H1 (cell line): ENCODE results near the gene NR3C1. TPM values are rescaled to one million over a fixed set of nuclear protein-coding genes. Genes with fewer than 3 reads are reported as not detected.
A peak's percentile ranks its signal among the peaks of the same experiment; 100 is the strongest.

Experiments used
- CTCF ChIA-PET: fragments of 300-600 bp; sonication (Branson Sonifier 250); formaldehyde crosslinking; loops from one replicate; lab custom pipeline; 2021; ENCODE audit not compliant: partially characterized antibody; lab: Charles Lee
- POLR2A ChIA-PET: fragments of 300-600 bp; sonication (Branson Sonifier 250); formaldehyde crosslinking; loops from one replicate; lab custom pipeline; 2021; ENCODE audit warnings: inconsistent platforms; ENCODE audit not compliant: partially characterized antibody; lab: Charles Lee
- DNase-seq, 2 experiments: peaks; one replicate each; pipeline versions ENCODE4 v3.0.0 to v3.0.0-alpha.2; 2010 to 2022; ENCODE audit warnings: low spot score in 2 of 2, low read depth in 1 of 2, mixed read lengths in 1 of 2
- FAIRE-seq: peaks from 2 replicates; lab custom pipeline; 2011; peaks lifted over from hg19 to GRCh38; lab: Jason Lieb, UNC
- H2AFZ ChIP-seq: 2 replicates; pipeline ENCODE4 v1.8.1; 2012; ENCODE audit warnings: low read length, inconsistent platforms
- H2AK5ac ChIP-seq: 2 replicates; pipeline ENCODE4 v1.6.1; 2013; ENCODE audit warnings: low read depth, low read length
- H2BK120ac ChIP-seq: replicated peaks from 2 replicates; pipeline ENCODE3; 2013; ENCODE audit warnings: low read depth, low read length, inconsistent platforms
- H2BK12ac ChIP-seq: 2 replicates; pipeline ENCODE4 v1.6.1; 2013; ENCODE audit warnings: low read depth, low read length
- H2BK15ac ChIP-seq: 2 replicates; pipeline ENCODE4 v1.6.1; 2013; ENCODE audit warnings: low read length
- H2BK20ac ChIP-seq: 2 replicates; pipeline ENCODE4 v1.6.1; 2013; ENCODE audit warnings: low read length
- H2BK5ac ChIP-seq: 2 replicates; pipeline ENCODE4 v1.6.1; 2013; ENCODE audit warnings: low read depth, low read length
- H3K14ac ChIP-seq: 2 replicates; pipeline ENCODE4 v1.6.1; 2013; ENCODE audit warnings: inconsistent platforms; ENCODE audit not compliant: insufficient read length
- H3K18ac ChIP-seq: 2 replicates; pipeline ENCODE4 v1.6.1; 2013; ENCODE audit warnings: low read length; ENCODE audit errors: extremely low read depth
- H3K23ac ChIP-seq: 2 replicates; pipeline ENCODE4 v1.6.1; 2013; ENCODE audit warnings: inconsistent platforms; ENCODE audit not compliant: insufficient read length
- H3K23me2 ChIP-seq: 2 replicates; pipeline ENCODE4 v1.6.1; 2013; ENCODE audit warnings: low read depth, low read length
- H3K27ac ChIP-seq: 2 replicates; pipeline ENCODE4 v1.6.1; 2011; ENCODE audit warnings: low read depth, low read length, inconsistent platforms
- H3K27me3 ChIP-seq, 4 experiments: replicated peaks in 1 of 4; 1 replicate in 1 of 4; 2 replicates in 3 of 4; pipeline versions ENCODE4 v1.6.1 to v1.8.1; 2011 to 2013; ENCODE audit warnings: low read length in 3 of 4, mild to moderate bottlenecking in 3 of 4, inconsistent platforms in 2 of 4, mixed read lengths in 2 of 4, moderate library complexity in 1 of 4; ENCODE audit not compliant: control insufficient read depth in 3 of 4, insufficient read depth in 3 of 4; ENCODE audit errors: extremely low read depth in 1 of 4
- H3K36me3 ChIP-seq, 4 experiments: 2 replicates each; pipeline versions ENCODE4 v1.6.1 to v1.8.1; 2011 to 2013; ENCODE audit warnings: mild to moderate bottlenecking in 4 of 4, low read length in 3 of 4, moderate library complexity in 2 of 4, control low read depth in 1 of 4, inconsistent platforms in 1 of 4; ENCODE audit not compliant: insufficient read depth in 4 of 4, control insufficient read depth in 2 of 4
- H3K4ac ChIP-seq: replicated peaks from 2 replicates; pipeline ENCODE3; 2013; ENCODE audit warnings: low read length, low read depth, mixed read lengths, inconsistent platforms; ENCODE audit not compliant: insufficient read length
- H3K4me1 ChIP-seq, 4 experiments: replicated peaks in 1 of 4; 1 replicate in 1 of 4; 2 replicates in 3 of 4; pipeline versions ENCODE4 v1.6.1 to v1.8.1; 2011 to 2013; ENCODE audit warnings: low read length in 3 of 4, inconsistent platforms in 2 of 4, mixed read lengths in 1 of 4; ENCODE audit not compliant: insufficient read depth in 4 of 4, control insufficient read depth in 3 of 4
- H3K4me2 ChIP-seq, 2 experiments: 2 replicates each; pipeline versions ENCODE4 v1.6.1 to v1.8.1; 2011 to 2013; ENCODE audit warnings: low read depth in 2 of 2, low read length in 2 of 2, control low read depth in 1 of 2, inconsistent platforms in 1 of 2, mild to moderate bottlenecking in 1 of 2; ENCODE audit not compliant: insufficient read depth in 1 of 2
- H3K4me3 ChIP-seq, 4 experiments: fragments of 200-600, 300-600 bp in 1 of 4; sonication (generic), shearing (Covaris generic), sonication (Bioruptor Twin) in 1 of 4; 2 replicates each; pipeline versions ENCODE4 v1.5.1 to v1.8.1; 2011 to 2016; ENCODE audit warnings: low read length in 4 of 4, low read depth in 3 of 4, control low read depth in 2 of 4, inconsistent platforms in 2 of 4, mild to moderate bottlenecking in 2 of 4, mixed read lengths in 1 of 4, moderate library complexity in 1 of 4; ENCODE audit not compliant: insufficient read depth in 2 of 4; ENCODE audit errors: extremely low read depth in 1 of 4
- H3K56ac ChIP-seq: replicated peaks from 2 replicates; pipeline ENCODE3; 2013; ENCODE audit warnings: low read depth, mild to moderate bottlenecking, mixed read lengths, low read length, inconsistent platforms; ENCODE audit not compliant: insufficient read length
- H3K79me1 ChIP-seq: 2 replicates; pipeline ENCODE4 v1.6.1; 2013; ENCODE audit warnings: low read depth, low read length, control low read depth
- H3K79me2 ChIP-seq, 2 experiments: 2 replicates each; pipeline versions ENCODE4 v1.6.1 to v1.8.1; 2012 to 2013; ENCODE audit warnings: low read length in 2 of 2, mild to moderate bottlenecking in 2 of 2, inconsistent platforms in 1 of 2; ENCODE audit not compliant: insufficient read depth in 2 of 2, control insufficient read depth in 1 of 2
- H3K9ac ChIP-seq, 4 experiments: replicated peaks in 1 of 4; 1 replicate in 1 of 4; 2 replicates in 3 of 4; pipeline versions ENCODE4 v1.6.1 to v1.8.1; 2011 to 2013; ENCODE audit warnings: low read depth in 3 of 4, low read length in 3 of 4, control low read depth in 2 of 4, mild to moderate bottlenecking in 2 of 4, moderate library complexity in 2 of 4, inconsistent platforms in 1 of 4; ENCODE audit errors: extremely low read depth in 1 of 4
- H3K9me3 ChIP-seq, 2 experiments: 2 replicates each; pipeline versions ENCODE4 v1.6.1 to v1.8.1; 2012 to 2013; ENCODE audit warnings: mild to moderate bottlenecking in 2 of 2, moderate library complexity in 2 of 2, control low read depth in 1 of 2, inconsistent platforms in 1 of 2, low read depth in 1 of 2, low read length in 1 of 2, mixed read lengths in 1 of 2; ENCODE audit not compliant: insufficient read depth in 2 of 2
- H4K20me1 ChIP-seq, 2 experiments: replicated peaks in 1 of 2; 2 replicates each; pipeline versions ENCODE3 to v1.8.1; 2011 to 2013; ENCODE audit warnings: inconsistent platforms in 2 of 2, low read length in 2 of 2, mild to moderate bottlenecking in 1 of 2; ENCODE audit not compliant: insufficient read depth in 2 of 2, control insufficient read depth in 1 of 2
- H4K5ac ChIP-seq: 2 replicates; pipeline ENCODE4 v1.6.1; 2013; ENCODE audit warnings: low read length, low read depth, mixed read lengths, inconsistent platforms; ENCODE audit not compliant: insufficient read length
- H4K8ac ChIP-seq: 2 replicates; pipeline ENCODE4 v1.8.0; 2013; ENCODE audit warnings: mild to moderate bottlenecking, moderate library complexity, low read length, inconsistent platforms; ENCODE audit not compliant: insufficient read depth; ENCODE audit errors: extremely low read depth
- H4K91ac ChIP-seq: replicated peaks from 2 replicates; pipeline ENCODE3; 2013; ENCODE audit warnings: low read length, mixed read lengths, inconsistent platforms; ENCODE audit not compliant: insufficient read length
- BRCA1 ChIP-seq: IDR thresholded peaks from 2 replicates; pipeline ENCODE4 v1.6.1; 2012; ENCODE audit warnings: low read depth, low read length, improper control_type of control experiment
- CHD2 ChIP-seq: IDR thresholded peaks from 2 replicates; pipeline ENCODE4 v1.6.1; 2012; ENCODE audit warnings: low read length, improper control_type of control experiment
- JUN ChIP-seq: IDR thresholded peaks from 2 replicates; pipeline ENCODE4 v1.6.1; 2011; ENCODE audit warnings: low read depth, mild to moderate bottlenecking, improper control_type of control experiment, low read length
- NRF1 ChIP-seq: IDR thresholded peaks from 2 replicates; pipeline ENCODE4 v1.6.1; 2011; ENCODE audit warnings: mild to moderate bottlenecking, low read depth, low read length, improper control_type of control experiment
- PHF8 ChIP-seq: fragments of 200-600 bp; sonication (generic); conservative IDR thresholded peaks from 2 replicates; pipeline ENCODE4 v1.7.1; 2012; ENCODE audit warnings: low read depth, mild to moderate bottlenecking, inconsistent platforms, low read length, moderate library complexity
- POU5F1 ChIP-seq: IDR thresholded peaks from 2 replicates; pipeline ENCODE4 v1.6.1; 2011; ENCODE audit warnings: low read depth, mild to moderate bottlenecking, low read length, moderate library complexity
- RAD21 ChIP-seq, 2 experiments: IDR thresholded peaks in 1 of 2; conservative IDR thresholded peaks in 1 of 2; 2 replicates each; pipeline ENCODE4 v1.6.1; 2011; ENCODE audit warnings: low read depth in 2 of 2, low read length in 2 of 2, improper control_type of control experiment in 1 of 2, inconsistent platforms in 1 of 2, mild to moderate bottlenecking in 1 of 2, moderate library complexity in 1 of 2
- SIX5 ChIP-seq: IDR thresholded peaks from 2 replicates; pipeline ENCODE4 v1.6.1; 2011; ENCODE audit warnings: mild to moderate bottlenecking, low read depth, low read length
- SRF ChIP-seq: IDR thresholded peaks from 2 replicates; pipeline ENCODE4 v1.6.1; 2011; ENCODE audit warnings: mild to moderate bottlenecking, low read depth, low read length, moderate library complexity
- WGBS, 2 experiments: shearing (Covaris generic) in 1 of 2; methylation state at CpG; one replicate each; pipeline versions ENCODE4 v1.1.6 to v1.1.7; 2013 to 2015; ENCODE audit warnings: low lambda C conversion rate in 2 of 2, mixed read lengths in 2 of 2, inconsistent platforms in 1 of 2, low coverage in 1 of 2, missing lambda C conversion rate in 1 of 2; ENCODE audit not compliant: insufficient replicate concordance in 2 of 2, insufficient coverage in 1 of 2, insufficient read length in 1 of 2; ENCODE audit errors: extremely low coverage in 1 of 2, missing lambda C conversion rate in 1 of 2; 5-methylcytosine and 5-hydroxymethylcytosine counted together
- polyA plus RNA-seq, 7 experiments: library from polyadenylated mRNA; depleted of rRNA in 3 of 7; stranded (reverse) in 5 of 7; unstranded in 2 of 7; fragments of >200 nt in 5 of 7; fragments of 200-250 nt in 2 of 7; gene quantifications; 1 replicate in 5 of 7; 2 replicates in 1 of 7; 4 replicates in 1 of 7; pipeline versions ENCODE4 v1.2.1 to v1.2.3, GENCODE V29; 2011 to 2013; ENCODE audit warnings: missing spikeins in 2 of 7, mixed read lengths in 2 of 7
- total RNA-seq: library from RNA; stranded (reverse); fragmentation: NEBNext Ultra II Directional; extraction: Animal tissue kit (Norgen Biotek cat#: 25700); gene quantifications from 2 replicates; pipeline ENCODE4 v1.2.1, GENCODE V29; 2021
- TF ChIP-seq, protein P1 (sequence below): IDR thresholded peaks from 2 replicates; pipeline ENCODE4 v1.6.1; 2011; ENCODE audit warnings: low read depth, mild to moderate bottlenecking, low read length; ENCODE audit not compliant: insufficient read depth

NR3C1 gene
- total and polyA plus RNA-seq, 2 of the 8 experiments (the other 6 are each of a cell fraction or from before 2014, with no cell fraction given) = 1.7 to 5.4 TPM

DNA sequence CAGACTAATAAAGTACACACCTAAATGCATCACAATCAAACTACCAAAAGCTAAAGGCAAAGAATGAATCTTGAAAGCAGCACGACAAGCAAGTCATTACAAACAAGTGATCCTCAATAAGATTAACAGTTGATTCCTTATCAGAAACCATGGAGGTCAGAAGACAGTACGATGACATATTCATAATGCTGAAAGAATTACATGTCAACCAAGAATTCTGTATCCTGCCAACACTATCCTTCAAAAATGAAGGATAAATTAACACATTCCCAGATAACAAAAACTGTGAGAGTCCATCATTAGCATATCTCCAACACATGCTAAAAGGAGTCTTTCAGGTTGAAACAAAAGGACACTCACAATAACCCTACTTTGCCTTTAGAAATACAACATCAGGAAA, 39.4 kb downstream of the NR3C1 start:
- Histone ChIP-seq H3K36me3 (peaks cover 0 to 4% (median 0%) of the 10 kb centered on the region in 4 experiments; a peak in 1 of 8 replicates), H3K4me2 (no peak overlapping the region), H3K56ac (no peak overlapping the region), H4K91ac (no peak overlapping the region), H4K8ac (no peak overlapping the region), H3K14ac (no peak overlapping the region), H2BK120ac (no peak overlapping the region), H3K18ac (no peak overlapping the region), H3K4me1 (no peaks in the 10 kb centered on the region; a peak in 1 of 7 replicates), H3K27ac (no peak overlapping the region), H2BK20ac (no peak overlapping the region), H2BK12ac (no peak overlapping the region), H3K79me1 (no peaks in the 10 kb centered on the region)
- no peak for FAIRE-seq
- POLR2A ChIA-PET = no interaction called here
- WGBS, 2 experiments = 75% methylated on average over 2 of the region's 2 CpGs; no CpG with 5 or more reads in 1 of the 2 experiments
- TF ChIP-seq CHD2 (no peak), SRF (no peak), POU5F1 (no peak), RAD21 (IDR thresholded peaks at IDR 0.05 in 1 of 2, conservative IDR thresholded peaks at IDR 0.05 in 1 of 2; ENCODE audit: low read depth in 2 of 2, low read length in 2 of 2) (no peak), JUN (no peak), SIX5 (no peak), NRF1 (no peak), BRCA1 (no peak), PHF8 (no peak)
- TF ChIP-seq, protein P1, sequence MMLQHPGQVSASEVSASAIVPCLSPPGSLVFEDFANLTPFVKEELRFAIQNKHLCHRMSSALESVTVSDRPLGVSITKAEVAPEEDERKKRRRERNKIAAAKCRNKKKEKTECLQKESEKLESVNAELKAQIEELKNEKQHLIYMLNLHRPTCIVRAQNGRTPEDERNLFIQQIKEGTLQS = no peak
- TF ChIP-seq, all 59 proteins: peak for 0
- H3K27me3 ChIP-seq = no peaks in the 10 kb centered on the region
- DNase-seq = no peak
- H2AFZ ChIP-seq = no peak overlapping the region
- CTCF ChIA-PET = no interaction called here
- no peaks in the 10 kb centered on the region for H3K23me2 ChIP-seq
- H3K9ac ChIP-seq = no peak overlapping the region
- H4K20me1 ChIP-seq = no peaks in the 10 kb centered on the region
- peak overlapping the region in 1 of 4 experiments; percentile 24; a peak in 1 of 8 replicates for H3K4me3 ChIP-seq
- no peak overlapping the region for H3K4ac ChIP-seq
- H2AK5ac ChIP-seq = no peak overlapping the region
- no peak overlapping the region for H2BK5ac ChIP-seq
- no peak overlapping the region for H3K23ac ChIP-seq
- no peaks in the 10 kb centered on the region for H3K79me2 ChIP-seq
- no peak overlapping the region for H4K5ac ChIP-seq
- H2BK15ac ChIP-seq = no peak overlapping the region
- no peaks in the 10 kb centered on the region for H3K9me3 ChIP-seq
